ENCODE measurements around the gene SUV39H1. TPM values are rescaled to one million over a fixed set of nuclear protein-coding genes. Genes with fewer than 3 reads are reported as not detected.

SUV39H1 gene
- total RNA-seq, 4 donors from 2014 or later: 3.4 to 11.7 (median 5.1) TPM

DNA sequence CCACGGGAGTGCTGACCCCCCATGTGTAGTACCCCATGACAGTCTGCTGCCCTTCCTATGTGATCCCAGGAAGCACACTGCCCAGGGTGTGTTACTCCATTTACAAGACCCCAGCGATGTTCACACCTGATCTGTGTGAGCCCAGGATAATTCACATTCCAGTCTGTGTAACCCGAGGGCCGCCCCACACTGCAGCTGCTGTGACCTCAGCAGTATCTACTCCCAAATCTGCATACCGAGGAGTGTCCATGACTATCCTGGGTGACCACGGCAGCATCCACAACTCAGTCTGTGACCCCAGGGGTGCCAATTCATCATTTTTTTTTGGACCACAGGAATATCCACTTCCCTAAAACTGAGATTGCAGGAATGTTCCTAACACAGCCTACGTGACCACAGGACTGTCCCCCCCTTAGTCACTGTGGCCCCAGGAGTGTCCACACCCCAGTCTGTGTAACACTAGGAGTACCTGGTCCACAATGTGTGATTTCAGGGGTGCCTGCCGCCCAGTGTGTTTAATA, 57.2 kb downstream of the SUV39H1 start:
- no peak overlapping the region for H3K4me3 ChIP-seq
- 33% methylated on average over 2 of the region's 8 CpGs; no CpG with 5 or more reads in 1 of the 2 donors for WGBS, 2 donors (ENCODE audit: low coverage in 1 of 2)
- no peaks in the 10 kb centered on the region for H3K4me1 ChIP-seq
- TF ChIP-seq CTCF (IDR thresholded peaks at IDR 0.05) (no peak), POLR2A (IDR thresholded peaks at IDR 0.05) (no peak), POLR2AphosphoS5 (IDR thresholded peaks at IDR 0.05) (no peak), EP300 (IDR thresholded peaks at IDR 0.05) (no peak)
- H3K27me3 ChIP-seq: no peaks in the 10 kb centered on the region
- no peaks in the 10 kb centered on the region for H3K9me3 ChIP-seq
- no peak for ATAC-seq
- H3K27ac ChIP-seq: no peak overlapping the region
- H3K36me3 ChIP-seq: no peaks in the 10 kb centered on the region

DNA sequence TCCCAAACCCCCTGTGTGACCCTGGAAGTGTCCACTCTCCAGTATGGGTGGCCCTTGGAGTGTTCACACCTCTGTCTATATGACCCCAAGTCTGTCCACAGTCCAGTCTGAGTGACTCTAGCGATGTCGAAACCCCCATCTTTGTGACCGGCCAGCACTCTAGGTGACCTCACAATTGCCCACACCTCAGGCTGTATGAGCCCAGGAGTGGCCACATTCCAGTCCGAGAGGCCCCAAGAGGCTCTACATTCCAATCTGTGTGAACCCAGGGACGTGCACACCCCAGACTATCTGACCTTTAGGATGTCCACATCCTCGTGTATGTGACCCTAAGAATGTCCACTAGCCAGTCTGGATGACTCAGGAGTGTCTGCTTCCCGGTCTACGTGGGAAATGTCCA, 57.7 kb downstream of the SUV39H1 start:
- H3K4me1 ChIP-seq: no peaks in the 10 kb centered on the region
- H3K4me3 ChIP-seq: no peak overlapping the region
- TF ChIP-seq CTCF (IDR thresholded peaks at IDR 0.05): no peak
- no peak for TF ChIP-seq POLR2A (IDR thresholded peaks at IDR 0.05)
- TF ChIP-seq EP300 (IDR thresholded peaks at IDR 0.05): no peak
- no peak for TF ChIP-seq POLR2AphosphoS5 (IDR thresholded peaks at IDR 0.05)
- H3K27ac ChIP-seq: no peak overlapping the region
- no peaks in the 10 kb centered on the region for H3K9me3 ChIP-seq
- no peaks in the 10 kb centered on the region for H3K36me3 ChIP-seq
- WGBS, 2 donors (ENCODE audit: low coverage in 1 of 2): 33% methylated on average over 2 of the region's 8 CpGs; no CpG with 5 or more reads in 1 of the 2 donors
- no peak for ATAC-seq
- no peaks in the 10 kb centered on the region for H3K27me3 ChIP-seq

Small RNA genes lying within 50 kb of the gene (small RNA-seq; reads per million reads assigned to genes)
- 0 reads per million in 4 donors for gene RNU6-1056P

Other genes with a start within 250 kb of the SUV39H1 start
- gene SLC38A5, start 226.5 kb upstream of the SUV39H1 start, total RNA-seq: 1 to 10 TPM; 4.2 to 7.9 (median 4.7) TPM
- gene FTSJ1, start 220.5 kb upstream of the SUV39H1 start, total RNA-seq: 10 to 100 TPM; 31.1 to 43.0 (median 38.9) TPM
- gene PORCN, start 187.7 kb upstream of the SUV39H1 start, total RNA-seq: 10 to 100 TPM in 3 of 4 donors, 1 to 10 TPM in 1; 9.4 to 21.0 (median 13.2) TPM
- gene EBP, start 174.9 kb upstream of the SUV39H1 start, total RNA-seq: 10 to 100 TPM; 12.9 to 17.7 (median 14.5) TPM
- 10 to 100 TPM in 3 of 4 donors, 1 to 10 TPM in 1; 8.4 to 16.9 (median 12.7) TPM for gene TBC1D25, start 157.0 kb upstream of the SUV39H1 start, total RNA-seq
- 100 to 1,000 TPM in 3 of 4 donors, 10 to 100 TPM in 1; 83.7 to 233 (median 182) TPM for gene RBM3, start 122.2 kb upstream of the SUV39H1 start, total RNA-seq
- gene WDR13, start 99.2 kb upstream of the SUV39H1 start, total RNA-seq: 100 to 1,000 TPM; 108 to 182 (median 139) TPM
- gene WAS, start 12.9 kb upstream of the SUV39H1 start, total RNA-seq: 1 to 10 TPM; 1.6 to 5.4 (median 3.7) TPM
- gene GLOD5, start 65.0 kb downstream of the SUV39H1 start, total RNA-seq: not detected
- gene GATA1, start 89.9 kb downstream of the SUV39H1 start, total RNA-seq: not detected
- gene HDAC6, start 105.3 kb downstream of the SUV39H1 start, total RNA-seq: 10 to 100 TPM; 50.7 to 66.8 (median 56.9) TPM
- not detected for gene ERAS, start 129.8 kb downstream of the SUV39H1 start, total RNA-seq
- 10 to 100 TPM in 1 of 4 donors, 1 to 10 TPM in 3; 2.3 to 10.6 (median 5.5) TPM for gene PCSK1N, start 138.9 kb downstream of the SUV39H1 start, total RNA-seq
- gene TIMM17B, start 201.0 kb downstream of the SUV39H1 start, total RNA-seq: 10 to 100 TPM; 38.0 to 57.7 (median 39.5) TPM
- 10 to 100 TPM; 47.8 to 79.8 (median 69.4) TPM for gene PQBP1, start 201.2 kb downstream of the SUV39H1 start, total RNA-seq
- gene SLC35A2, start 214.9 kb downstream of the SUV39H1 start, total RNA-seq: 10 to 100 TPM in 3 of 4 donors, 1 to 10 TPM in 1; 8.1 to 12.8 (median 11.9) TPM
- 1 to 10 TPM; 4.7 to 7.4 (median 7.0) TPM for gene PIM2, start 222.3 kb downstream of the SUV39H1 start, total RNA-seq

Data from gastroesophageal sphincter (tissue), 4 donors.